ENCODE measurements around the gene ITK.

DNA sequence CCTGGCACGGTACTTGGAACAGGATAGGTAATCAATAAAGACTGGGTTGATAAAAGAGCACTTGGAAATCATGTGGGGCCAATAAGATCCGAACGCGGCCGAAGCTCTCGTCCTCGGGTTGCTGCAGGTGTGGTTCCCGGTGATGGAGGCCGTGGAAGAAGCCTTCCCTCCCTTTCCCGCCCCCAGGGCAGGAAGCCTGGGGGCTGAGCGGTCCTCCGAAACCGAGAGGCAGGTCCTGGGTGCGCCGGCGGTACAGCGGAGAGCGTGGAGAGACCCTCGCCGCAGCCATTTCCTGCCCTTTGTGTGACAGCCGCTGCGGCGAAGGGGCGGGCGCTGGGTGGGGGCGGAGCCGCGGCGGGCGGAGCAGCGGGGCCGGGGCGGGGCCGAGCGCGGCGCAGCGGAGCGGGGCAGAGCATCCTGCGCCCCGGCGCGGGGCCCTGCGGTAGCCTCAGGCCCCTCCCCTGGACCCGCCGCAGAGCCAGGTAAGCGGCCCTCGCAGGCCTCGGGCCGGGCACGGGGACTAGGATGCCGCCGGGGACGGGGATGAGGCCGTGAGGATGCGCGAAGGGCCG, 85.2 kb downstream of the ITK start, which contains the start of gene CYFIP2:
- no peak for TF ChIP-seq GATA3 (IDR thresholded peaks at IDR 0.05; ENCODE audit: low read depth, low read length)
- no peak for TF ChIP-seq GATA2 (IDR thresholded peaks at IDR 0.05; ENCODE audit: low read depth, low read length)

All from SH-SY5Y (cell line).